Spleen (tissue), 11 donors: Measurements from ENCODE around the gene ITPK1. TPM values are rescaled to one million over a fixed set of nuclear protein-coding genes. Genes with fewer than 3 reads are reported as not detected.

Experiments
- DNase-seq: peaks from one replicate; pipeline ENCODE4 v3.0.0-alpha.2; 2020
- H3K27ac ChIP-seq, 8 donors: fragments of 200-600 bp; sonication (generic) in 7 of 8; 1 replicate in 4 of 8; 2 replicates in 4 of 8; pipeline versions ENCODE4 v1.5.0 to v1.8.0; 2016 to 2021; ENCODE audit warnings: inconsistent platforms in 4 of 8, mild to moderate bottlenecking in 4 of 8, moderate library complexity in 1 of 8
- H3K27me3 ChIP-seq, 7 donors: fragments of 200-600 bp; sonication (generic) in 6 of 7; replicated peaks in 1 of 7; 1 replicate in 4 of 7; 2 replicates in 3 of 7; pipeline versions ENCODE4 v1.5.0 to v1.8.0; 2016 to 2021; ENCODE audit warnings: inconsistent platforms in 3 of 7, mild to moderate bottlenecking in 1 of 7
- H3K36me3 ChIP-seq, 6 donors: fragments of 200-600 bp; sonication (generic) in 5 of 6; 1 replicate in 4 of 6; 2 replicates in 2 of 6; pipeline versions ENCODE4 v1.5.0 to v1.8.0; 2016 to 2021; ENCODE audit warnings: inconsistent platforms in 2 of 6
- H3K4me1 ChIP-seq, 6 donors: fragments of 200-600 bp; sonication (generic) in 5 of 6; 1 replicate in 3 of 6; 2 replicates in 3 of 6; pipeline versions ENCODE4 v1.5.0 to v1.8.0; 2016 to 2021; ENCODE audit warnings: inconsistent platforms in 3 of 6
- H3K4me3 ChIP-seq, 8 donors: fragments of 200-600 bp; sonication (generic) in 7 of 8; 1 replicate in 4 of 8; 2 replicates in 4 of 8; pipeline versions ENCODE4 v1.5.0 to v1.8.0; 2016 to 2021; ENCODE audit warnings: inconsistent platforms in 4 of 8, mild to moderate bottlenecking in 4 of 8, moderate library complexity in 2 of 8
- H3K9me3 ChIP-seq, 8 donors: fragments of 200-600 bp; sonication (generic) in 7 of 8; 1 replicate in 4 of 8; 2 replicates in 4 of 8; pipeline versions ENCODE4 v1.5.0 to v1.8.0; 2016 to 2021; ENCODE audit warnings: inconsistent platforms in 4 of 8
- CTCF ChIP-seq, 11 experiments: fragments of 200-600 bp in 7 of 11; fragments of 450-650 bp in 4 of 11; sonication (generic) in 4 of 11; IDR thresholded peaks in 8 of 11; conservative IDR thresholded peaks in 3 of 11; 1 replicate in 7 of 11; 2 replicates in 4 of 11; pipeline versions ENCODE4 v1.4.0 to v1.8.0; 2016 to 2021; ENCODE audit warnings: antibody characterized with exemption in 11 of 11, inconsistent platforms in 4 of 11, mild to moderate bottlenecking in 1 of 11
- POLR2A ChIP-seq, 3 donors: fragments of 450-650 bp; IDR thresholded peaks; one replicate each; pipeline ENCODE4 v1.5.1; 2017; ENCODE audit warnings: antibody characterized with exemption in 3 of 3, mild to moderate bottlenecking in 1 of 3
- POLR2AphosphoS5 ChIP-seq, 3 donors: sonication (generic); formaldehyde crosslinking; IDR thresholded peaks; one replicate each; pipeline ENCODE4 v1.5.1; 2017; ENCODE audit warnings: antibody characterized with exemption in 3 of 3
- WGBS, 5 donors: extraction: QIAGEN DNeasy Blood & Tissue Kit in 3 of 5; methylation state at CpG; one replicate each; pipeline versions ENCODE4 v1.1.5 to v1.1.7; 2013 to 2018; 5-methylcytosine and 5-hydroxymethylcytosine counted together
- intact Hi-C: fragments of 100-400 bp; cut with DNase I; formaldehyde crosslinking; loops from one replicate; pipeline ENCODE4 v1.15.0; 2023; ENCODE audit warnings: low total_unique reads
- polyA plus RNA-seq, 3 donors: library from polyadenylated mRNA; stranded (reverse); fragments of 200-250 nt; gene quantifications; one replicate each; pipeline ENCODE4 v1.2.1, GENCODE V29; 2013
- total RNA-seq, 7 donors: library from RNA; depleted of rRNA in 3 of 7; stranded (reverse); fragments of >200 nt in 3 of 7; fragmentation: NEBNext Ultra II Directional in 4 of 7; extraction: Animal tissue kit (Norgen Biotek cat#: 25700) in 4 of 7; gene quantifications; one replicate each; pipeline versions ENCODE4 v1.1.0 to v1.2.1, GENCODE V29; 2016 to 2021
- donor health status: healthy with polysubstance abuse.
- donor health status: DM: no; HTN: no; CAD: no; lungs with moderate emphysema.
- donor health status: DM: no; HTN: no; CAD: no.
- donor health status: Bipolar disorder and iron deficiency.
- donor health status: healthy.
- donor health status: DM: no; HTN: no; CAD: no.
- donor health status: DM: yes; HTN: yes; CAD: no.

The ITPK1 gene
- total and polyA plus RNA-seq, 10 donors: 22.9 to 123 (median 68.0) TPM

GRCh38 chr14:93004699-93005082 lies 111.0 kb downstream of the ITPK1 start:
- no peaks in the 10 kb centered on the region for H3K27me3 ChIP-seq
- no peak for DNase-seq
- no peaks in the 10 kb centered on the region for H3K9me3 ChIP-seq
- peak overlapping the region in 2 of 8 donors; percentile 28 to 30 for H3K27ac ChIP-seq
- H3K4me3 ChIP-seq: no peak overlapping the region
- WGBS, 5 donors: 79 to 98% (median 86%) methylated on average over 7 of the region's 7 CpGs
- peaks cover 26 to 85% (median 50%) of the 10 kb centered on the region in 6 donors for H3K4me1 ChIP-seq
- no peak for TF ChIP-seq POLR2AphosphoS5 (IDR thresholded peaks at IDR 0.05)
- TF ChIP-seq CTCF (IDR thresholded peaks at IDR 0.05 in 8 of 11, conservative IDR thresholded peaks at IDR 0.05 in 3 of 11): no peak
- no peak for TF ChIP-seq POLR2A (IDR thresholded peaks at IDR 0.05)
- H3K36me3 ChIP-seq: peaks cover 0 to 41% (median 0%) of the 10 kb centered on the region in 6 donors
- intact Hi-C loops: no loop called here

GRCh38 chr14:93003945-93004698 lies 111.6 kb downstream of the ITPK1 start:
- Histone ChIP-seq H3K27ac (peak overlapping the region in 2 of 8 donors; percentile 28 to 30), H3K9me3 (no peaks in the 10 kb centered on the region), H3K4me1 (peaks cover 23 to 80% (median 45%) of the 10 kb centered on the region in 6 donors), H3K4me3 (no peak overlapping the region), H3K36me3 (peaks cover 0 to 41% (median 0%) of the 10 kb centered on the region in 6 donors), H3K27me3 (no peaks in the 10 kb centered on the region)
- WGBS, 5 donors: 83 to 91% (median 90%) methylated on average over 16 to 18 of the region's 18 CpGs
- no peak for DNase-seq
- TF ChIP-seq POLR2AphosphoS5 (IDR thresholded peaks at IDR 0.05) (peak in 2 of 3 donors; percentile 22 to 31), POLR2A (IDR thresholded peaks at IDR 0.05) (no peak)
- intact Hi-C loops: no loop called here

- no peak overlapping the region for H3K4me3 ChIP-seq
- DNase-seq: no peak
- peak overlapping the region in 1 of 8 donors; percentile 7 for H3K27ac ChIP-seq
- H3K36me3 ChIP-seq: peaks cover 0 to 42% (median 0%) of the 10 kb centered on the region in 6 donors
- H3K27me3 ChIP-seq: no peaks in the 10 kb centered on the region
- TF ChIP-seq CTCF (IDR thresholded peaks at IDR 0.05 in 8 of 11, conservative IDR thresholded peaks at IDR 0.05 in 3 of 11): no peak
- no peak for TF ChIP-seq POLR2A (IDR thresholded peaks at IDR 0.05)
- no peak for TF ChIP-seq POLR2AphosphoS5 (IDR thresholded peaks at IDR 0.05)
- WGBS, 5 donors: 91 to 98% (median 94%) methylated on average over 5 of the region's 5 CpGs
- intact Hi-C loops: no loop called here
- peaks cover 17 to 67% (median 32%) of the 10 kb centered on the region in 6 donors for H3K4me1 ChIP-seq
- H3K9me3 ChIP-seq: no peaks in the 10 kb centered on the region
These were observed 112.8 kb downstream of the ITPK1 start for GRCh38 chr14:93002851-93003298.

- no peaks in the 10 kb centered on the region for H3K27me3 ChIP-seq
- H3K4me3 ChIP-seq: no peak overlapping the region
- peaks cover 10 to 59% (median 24%) of the 10 kb centered on the region in 6 donors for H3K4me1 ChIP-seq
- WGBS, 5 donors: 96 to 97% (median 97%) methylated on average over 6 of the region's 6 CpGs
- H3K9me3 ChIP-seq: no peaks in the 10 kb centered on the region
- no peak for TF ChIP-seq POLR2AphosphoS5 (IDR thresholded peaks at IDR 0.05)
- TF ChIP-seq POLR2A (IDR thresholded peaks at IDR 0.05): no peak
- no peak for TF ChIP-seq CTCF (IDR thresholded peaks at IDR 0.05 in 8 of 11, conservative IDR thresholded peaks at IDR 0.05 in 3 of 11)
- intact Hi-C loops: no loop called here
- peak overlapping the region in 1 of 8 donors; percentile 6 for H3K27ac ChIP-seq
- H3K36me3 ChIP-seq: peaks cover 0 to 51% (median under 1%) of the 10 kb centered on the region in 6 donors
- DNase-seq: no peak
These were observed 113.7 kb downstream of the ITPK1 start for GRCh38 chr14:93002049-93002448.
